Endometrial microvascular endothelial cells (primary cell): ENCODE measurements around the gene RIMBP2. TPM values are rescaled to one million over a fixed set of nuclear protein-coding genes. Genes with fewer than 3 reads are reported as not detected.
"Not testable (repeated sequence)": the region's sequence is repeated elsewhere in the genome, so short reads cannot be mapped to it uniquely, and the experiment has no call there.

Experiments used
- in situ Hi-C: cut with HindIII; loops from 2 replicates; pipeline ENCODE4 v1.10.0; 2017; ENCODE audit warnings: low sequenced_read_pairs, low pct_unique_long_range_greater_than_20kb; ENCODE audit errors: inconsistent ontology term
- total RNA-seq: library from RNA; depleted of rRNA; stranded (reverse); fragments of >200 nt; gene quantifications from one replicate; pipeline ENCODE4 v1.2.3, GENCODE V29; 2015; ENCODE audit errors: inconsistent ontology term

Gene RIMBP2
- total RNA-seq, 1 donor from 2014 or later, result not detected

GRCh38 chr12:130743176-130743575, 27.1 kb upstream of the RIMBP2 start:
- in situ Hi-C loops, result no loop called here

DNA sequence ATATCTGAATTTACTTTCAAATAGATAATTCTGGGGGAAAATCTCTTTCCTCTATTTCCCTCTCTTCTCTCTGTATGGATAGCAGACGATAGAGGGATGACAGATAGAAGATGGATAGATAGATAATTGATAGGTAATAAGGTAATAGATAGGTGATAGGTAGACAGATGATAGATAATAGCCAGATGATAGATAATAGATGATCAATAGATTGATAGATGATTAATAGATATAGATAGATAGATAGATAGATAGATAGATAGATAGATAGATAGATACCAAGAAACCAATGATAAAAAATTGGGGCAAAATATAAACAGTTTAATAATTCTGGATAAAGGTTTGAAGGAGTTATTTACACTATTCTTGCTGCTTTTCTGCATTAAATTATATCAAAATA, 26.6 kb upstream of the RIMBP2 start:
- in situ Hi-C loops, result no loop called here

- in situ Hi-C loops, result no loop called here
Measured at GRCh38 chr12:130742112-130742511, 26.0 kb upstream of the RIMBP2 start.

DNA sequence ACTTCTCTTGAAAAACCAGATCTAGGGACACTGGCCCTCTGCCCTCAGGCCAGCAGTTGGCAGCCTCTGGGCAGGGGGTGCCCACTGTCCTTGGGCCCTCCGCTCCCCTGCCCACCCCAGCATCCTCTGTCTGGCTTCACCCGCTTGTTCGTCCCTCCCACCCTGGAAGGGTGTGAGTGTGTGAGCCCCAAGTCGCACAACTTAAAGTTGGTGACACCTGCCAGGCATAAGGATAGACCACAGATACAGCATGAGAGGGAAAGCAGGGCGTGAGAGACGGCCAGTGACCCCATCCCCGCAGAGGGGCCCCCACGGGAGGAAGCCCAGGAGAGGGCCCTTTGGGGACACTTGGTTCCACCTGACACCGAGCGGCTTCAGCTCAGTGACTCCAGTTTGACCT, 23.5 kb upstream of the RIMBP2 start:
- in situ Hi-C loops, result no loop called here

GRCh38 chr12:130738403-130738802, 22.3 kb upstream of the RIMBP2 start:
- in situ Hi-C loops, result not testable (repeated sequence)

GRCh38 chr12:130737731-130738130, 21.6 kb upstream of the RIMBP2 start:
- in situ Hi-C loops, result no loop called here

DNA sequence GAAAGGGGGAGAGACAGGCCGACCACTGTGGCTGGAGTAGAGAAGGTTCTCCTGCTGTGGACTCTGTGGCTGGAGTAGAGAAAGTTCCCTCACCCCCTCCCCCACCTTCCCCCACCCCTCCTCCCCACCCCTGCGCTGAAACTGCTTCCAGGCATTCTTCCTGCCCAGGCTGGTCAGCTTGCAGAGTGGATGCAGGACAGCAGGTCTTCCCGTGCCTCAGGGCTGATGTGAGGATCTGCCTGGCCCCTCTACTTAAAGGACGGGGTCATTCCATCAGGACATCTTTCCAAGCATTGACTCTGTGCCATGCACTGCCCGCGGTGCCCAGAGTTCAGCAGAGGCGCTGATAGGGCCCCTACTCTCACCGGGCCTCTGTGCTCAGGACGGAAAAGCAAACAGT, 13.2 kb upstream of the RIMBP2 start:
- in situ Hi-C loops, result no loop called here

DNA sequence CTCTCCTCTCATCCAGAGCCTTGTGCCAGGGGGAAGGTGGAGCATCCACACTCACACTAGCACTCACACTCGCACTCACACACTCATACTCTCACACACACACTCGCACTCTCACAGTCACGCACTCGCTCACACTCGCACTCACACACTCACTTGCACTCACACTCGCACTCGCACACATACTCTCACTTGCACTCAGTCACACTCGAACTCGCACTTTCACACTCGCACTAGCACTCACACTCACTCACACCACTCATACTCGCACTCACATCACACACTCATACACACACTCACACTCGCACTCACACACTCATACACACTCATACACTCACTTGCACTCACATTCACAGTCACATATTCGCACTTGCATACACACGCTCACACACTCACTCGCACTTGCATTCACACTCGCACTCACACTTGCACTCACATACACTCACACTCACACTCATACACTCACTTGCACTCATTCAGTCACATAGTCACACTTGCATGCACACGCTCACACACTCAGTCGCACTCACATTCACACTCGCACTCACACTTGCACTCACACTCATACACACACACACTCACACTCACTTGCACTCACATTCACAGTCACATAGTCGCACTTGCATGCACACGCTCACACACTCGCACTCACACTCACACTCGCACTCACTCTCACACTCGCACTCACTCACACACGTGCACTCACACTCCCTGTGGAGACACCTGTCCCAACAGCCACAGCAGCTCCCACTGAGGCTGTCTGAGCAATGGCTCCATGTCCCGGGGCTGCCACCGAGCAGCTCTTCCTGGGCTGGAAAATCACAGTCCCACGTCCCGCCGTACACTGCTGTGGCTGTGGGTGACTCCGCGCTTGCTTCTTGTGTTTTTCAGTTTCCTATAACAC, 12.3 kb upstream of the RIMBP2 start:
- in situ Hi-C loops, result no loop called here

DNA sequence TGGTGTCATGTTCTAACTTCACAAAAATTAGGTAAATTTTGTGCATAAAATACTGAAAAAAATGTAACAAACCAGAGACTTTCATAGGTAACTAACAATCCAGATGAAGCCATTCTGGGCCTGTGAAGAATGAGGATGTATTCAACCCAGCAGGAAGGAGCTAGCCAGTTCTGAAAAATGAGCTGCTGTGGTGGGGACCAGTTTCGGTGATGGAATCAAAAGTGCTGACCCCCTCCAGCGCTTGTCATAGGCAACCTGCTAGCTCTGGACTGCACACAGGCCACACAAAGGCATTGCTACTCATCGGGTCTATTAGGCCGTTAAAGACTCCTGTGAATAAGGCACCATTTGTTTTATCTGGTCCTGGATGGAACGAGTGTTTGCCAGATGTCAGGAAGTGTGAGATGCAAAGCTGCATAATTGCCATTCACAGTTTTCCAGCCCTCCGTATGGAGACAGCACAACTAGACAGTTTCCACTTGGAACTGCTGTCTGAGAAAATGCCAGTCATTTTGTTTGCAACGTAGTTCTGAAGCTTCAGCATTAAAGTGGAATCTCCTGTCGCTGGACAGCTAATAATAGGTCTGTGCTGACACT, 3.3 kb upstream of the RIMBP2 start:
- in situ Hi-C loops, result no loop called here

DNA sequence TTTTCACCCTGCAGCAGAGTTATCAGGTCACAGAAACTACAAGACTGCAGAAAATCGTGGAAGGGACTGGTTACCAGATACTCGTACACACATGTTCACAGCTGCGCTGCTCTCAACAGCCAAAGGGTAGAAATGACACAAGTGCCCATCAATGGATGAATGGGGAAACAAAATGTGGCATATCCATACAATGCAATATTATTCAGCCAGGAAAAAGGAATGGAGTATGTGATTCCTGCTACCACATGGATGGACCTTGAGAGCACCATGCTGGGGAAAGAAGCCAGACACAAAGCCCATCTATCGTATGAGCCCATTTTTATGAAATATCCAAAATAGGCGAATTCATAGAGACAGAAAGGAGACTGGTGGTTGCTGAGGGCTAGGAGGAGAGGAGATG, 1.7 kb upstream of the RIMBP2 start:
- in situ Hi-C loops, result no loop called here

DNA sequence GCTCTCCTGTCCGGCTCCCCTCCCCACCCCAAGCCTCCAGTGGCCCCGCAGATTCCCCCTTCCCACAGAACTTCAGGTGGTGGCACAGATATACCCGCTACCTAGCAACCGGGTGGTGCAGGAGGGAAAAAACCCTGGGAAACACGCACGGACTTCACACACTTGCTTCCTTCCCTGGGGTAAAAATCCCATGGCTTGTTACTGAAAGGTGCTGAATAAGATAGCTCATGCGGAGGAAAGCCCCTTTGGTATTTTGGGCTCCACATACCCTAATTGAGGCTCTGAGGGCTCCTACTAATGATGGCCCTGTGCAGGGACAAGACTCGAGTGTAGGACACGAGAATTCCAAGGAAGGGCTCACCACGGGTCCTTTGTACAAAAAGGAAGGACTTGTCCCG, 869 bp upstream of the RIMBP2 start:
- in situ Hi-C loops, result no loop called here

DNA sequence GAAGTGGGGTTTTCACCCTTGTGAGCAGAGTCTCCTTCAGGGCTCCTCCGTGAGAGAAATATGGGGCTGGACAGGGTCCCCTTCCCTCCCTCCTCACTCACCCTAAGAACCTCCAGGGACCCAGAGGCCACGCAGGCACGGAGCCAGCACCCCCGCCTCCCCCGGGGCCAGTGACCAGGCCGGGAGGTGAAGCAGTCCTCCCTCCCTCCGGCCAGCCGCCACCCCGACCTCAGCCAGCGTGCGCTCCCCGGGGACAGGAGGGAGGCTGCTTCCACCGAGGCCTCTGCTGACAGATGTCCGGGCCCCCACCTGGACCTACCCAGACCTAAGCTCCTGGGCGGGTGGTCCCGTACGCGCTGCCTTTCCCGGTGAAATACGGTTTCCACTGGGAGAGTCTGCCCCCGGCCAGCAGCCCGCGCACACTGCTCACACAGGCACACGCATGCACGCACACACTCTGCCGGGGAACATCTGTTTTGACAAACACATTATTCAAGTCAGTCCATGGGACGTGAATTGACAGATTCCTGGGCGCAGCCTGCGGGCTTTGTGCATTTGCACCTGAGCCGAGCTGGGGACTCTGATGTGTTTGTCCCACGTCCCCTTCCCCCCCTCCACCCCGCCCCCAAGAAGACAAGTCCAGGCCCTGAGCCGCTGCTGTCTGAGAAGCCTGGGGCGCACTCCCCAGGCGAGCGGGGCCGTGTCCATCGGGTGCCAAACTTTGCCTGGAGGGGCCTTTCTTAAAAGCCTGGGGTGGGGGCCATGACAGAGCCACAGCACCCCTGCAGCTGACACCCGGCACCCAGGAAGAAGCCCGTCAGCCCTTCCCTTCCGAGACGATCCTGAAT, 725 bp downstream of the RIMBP2 start:
- in situ Hi-C loops, result no loop called here

- in situ Hi-C loops, result no loop called here
Measured at GRCh38 chr12:130714591-130715149, 1.4 kb downstream of the RIMBP2 start.

GRCh38 chr12:130714091-130714590, 2.0 kb downstream of the RIMBP2 start:
- in situ Hi-C loops, result no loop called here

- in situ Hi-C loops, result no loop called here
Measured at GRCh38 chr12:130713581-130713991, 2.5 kb downstream of the RIMBP2 start.

DNA sequence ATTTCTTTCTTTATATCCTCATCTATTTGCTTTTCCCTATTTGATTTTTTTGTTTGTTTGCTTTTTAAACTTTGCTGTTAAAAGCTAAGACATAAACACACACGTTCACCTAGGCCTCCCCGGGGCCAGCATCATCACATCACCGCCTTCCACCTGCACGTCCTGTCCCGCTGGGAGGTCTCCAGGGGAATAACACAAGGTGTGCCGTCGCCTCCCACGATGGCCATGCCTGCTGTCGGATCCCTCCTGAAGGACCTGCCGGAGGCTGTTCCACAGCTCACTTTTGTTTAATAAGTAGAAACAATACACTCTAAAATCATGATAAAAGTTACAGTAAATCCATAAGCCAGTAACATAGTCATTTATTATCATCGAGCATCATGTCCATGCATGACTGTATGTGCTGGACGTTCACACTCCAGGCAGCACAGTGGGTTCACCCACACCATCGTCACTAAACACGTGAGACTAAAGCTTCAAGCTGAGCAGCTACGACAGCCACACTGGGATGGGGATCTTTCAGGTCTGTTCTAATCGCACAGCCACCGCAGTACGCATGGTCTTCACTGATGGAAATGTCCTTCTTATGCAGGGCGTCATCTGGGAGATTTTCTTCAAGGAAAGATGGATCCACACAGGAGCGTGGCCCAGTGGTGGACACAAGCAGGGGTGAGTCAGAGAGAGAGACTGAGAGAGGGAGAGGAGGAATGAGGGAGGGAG, 3.6 kb downstream of the RIMBP2 start:
- in situ Hi-C loops, result no loop called here

- in situ Hi-C loops, result no loop called here
Measured at GRCh38 chr12:130711756-130712155, 4.3 kb downstream of the RIMBP2 start.

DNA sequence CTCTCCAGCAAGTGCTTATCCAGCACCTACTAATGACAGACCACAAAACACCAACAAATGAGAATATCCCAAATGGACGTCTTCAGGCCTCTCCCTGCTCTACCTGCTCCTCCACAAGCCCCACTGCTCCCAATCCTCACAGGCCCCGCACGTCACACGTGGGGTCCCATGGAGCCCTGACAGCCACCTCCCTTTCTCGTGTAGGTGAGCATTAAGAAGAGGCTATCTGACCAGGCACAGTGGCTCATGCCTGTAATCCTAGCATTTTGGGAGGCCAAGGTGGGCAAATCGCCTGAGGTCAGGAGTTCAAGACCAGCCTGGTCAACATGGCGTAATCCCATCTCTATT, 5.4 kb downstream of the RIMBP2 start:
- in situ Hi-C loops, result no loop called here
